Gastrocnemius medialis (tissue), 4 donors: ENCODE data around the gene BIN2.

Experiments used
- POLR2A ChIP-seq, 2 donors: fragments of 450-650 bp; IDR thresholded peaks; one replicate each; pipeline ENCODE4 v1.6.1; 2017; ENCODE audit warnings: antibody characterized with exemption in 2 of 2, mild to moderate bottlenecking in 2 of 2, moderate library complexity in 2 of 2
- TF ChIP-seq, protein P1 (sequence below), 5 experiments: fragments of 450-650 bp in 3 of 5; fragments of 200-600 bp in 2 of 5; sonication (generic) in 2 of 5; IDR thresholded peaks in 4 of 5; conservative IDR thresholded peaks in 1 of 5; 1 replicate in 4 of 5; 2 replicates in 1 of 5; pipeline ENCODE4 v1.5.1; 2016 to 2019; ENCODE audit warnings: antibody characterized with exemption in 5 of 5, mild to moderate bottlenecking in 3 of 5, moderate library complexity in 3 of 5

- no peak for TF ChIP-seq POLR2A (IDR thresholded peaks at IDR 0.05)
- TF ChIP-seq, protein P1, sequence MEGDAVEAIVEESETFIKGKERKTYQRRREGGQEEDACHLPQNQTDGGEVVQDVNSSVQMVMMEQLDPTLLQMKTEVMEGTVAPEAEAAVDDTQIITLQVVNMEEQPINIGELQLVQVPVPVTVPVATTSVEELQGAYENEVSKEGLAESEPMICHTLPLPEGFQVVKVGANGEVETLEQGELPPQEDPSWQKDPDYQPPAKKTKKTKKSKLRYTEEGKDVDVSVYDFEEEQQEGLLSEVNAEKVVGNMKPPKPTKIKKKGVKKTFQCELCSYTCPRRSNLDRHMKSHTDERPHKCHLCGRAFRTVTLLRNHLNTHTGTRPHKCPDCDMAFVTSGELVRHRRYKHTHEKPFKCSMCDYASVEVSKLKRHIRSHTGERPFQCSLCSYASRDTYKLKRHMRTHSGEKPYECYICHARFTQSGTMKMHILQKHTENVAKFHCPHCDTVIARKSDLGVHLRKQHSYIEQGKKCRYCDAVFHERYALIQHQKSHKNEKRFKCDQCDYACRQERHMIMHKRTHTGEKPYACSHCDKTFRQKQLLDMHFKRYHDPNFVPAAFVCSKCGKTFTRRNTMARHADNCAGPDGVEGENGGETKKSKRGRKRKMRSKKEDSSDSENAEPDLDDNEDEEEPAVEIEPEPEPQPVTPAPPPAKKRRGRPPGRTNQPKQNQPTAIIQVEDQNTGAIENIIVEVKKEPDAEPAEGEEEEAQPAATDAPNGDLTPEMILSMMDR (IDR thresholded peaks at IDR 0.05 in 4 of 5, conservative IDR thresholded peaks at IDR 0.05 in 1 of 5), result no peak
These were observed 52.9 kb downstream of the BIN2 start for GRCh38 chr12:51270951-51271518.
